ENCODE results near the gene LRMDA.

Gene LRMDA

GRCh38 chr10:75449382-75450074 is 18.1 kb downstream of the LRMDA start:
- no peak for DNase-seq

GRCh38 chr10:75450075-75450445 is 18.6 kb downstream of the LRMDA start:
- no peak for DNase-seq

GRCh38 chr10:75450644-75451640 is 19.5 kb downstream of the LRMDA start:
- no peak for DNase-seq

GRCh38 chr10:75451831-75452230 is 20.4 kb downstream of the LRMDA start:
- DNase-seq, result no peak

GRCh38 chr10:75452997-75453396 is 21.6 kb downstream of the LRMDA start:
- DNase-seq, result no peak

GRCh38 chr10:75456122-75456521 is 24.7 kb downstream of the LRMDA start:
- DNase-seq, result no peak

GRCh38 chr10:75460059-75460458 is 28.6 kb downstream of the LRMDA start:
- DNase-seq, result no peak

GRCh38 chr10:75461672-75462649 is 30.5 kb downstream of the LRMDA start:
- DNase-seq, result no peak

GRCh38 chr10:75462865-75463264 is 31.4 kb downstream of the LRMDA start:
- DNase-seq, result no peak

GRCh38 chr10:75464478-75465449 is 33.3 kb downstream of the LRMDA start:
- no peak for DNase-seq

- no peak for DNase-seq
Observed at GRCh38 chr10:75465450-75465827, 34.0 kb downstream of the LRMDA start.

- DNase-seq, result no peak
Observed at GRCh38 chr10:75466001-75466400, 34.6 kb downstream of the LRMDA start.

- no peak for DNase-seq
Observed at GRCh38 chr10:75466886-75467285, 35.5 kb downstream of the LRMDA start.

GRCh38 chr10:75468612-75469005 is 37.2 kb downstream of the LRMDA start:
- DNase-seq, result no peak

GRCh38 chr10:75469006-75469616 is 37.7 kb downstream of the LRMDA start:
- DNase-seq, result no peak

GRCh38 chr10:75470901-75471300 is 39.5 kb downstream of the LRMDA start:
- DNase-seq, result no peak

- no peak for DNase-seq
Observed at GRCh38 chr10:75472685-75473084, 41.3 kb downstream of the LRMDA start.

GRCh38 chr10:75474106-75474505 is 42.7 kb downstream of the LRMDA start:
- DNase-seq, result no peak

- DNase-seq, result no peak
Observed at GRCh38 chr10:75475460-75476182, 44.2 kb downstream of the LRMDA start.

GRCh38 chr10:75476569-75476968 is 45.1 kb downstream of the LRMDA start:
- DNase-seq, result no peak

GRCh38 chr10:75476985-75477384 is 45.6 kb downstream of the LRMDA start:
- no peak for DNase-seq

Measured in NCI-H2081 treated with DMSO at 0.1 percent for 48 hours (cell line).